Uterus (tissue), 2 donors: ENCODE measurements around the gene OSBPL8.
"Not testable (repeated sequence)": the region's sequence is repeated elsewhere in the genome, so short reads cannot be mapped to it uniquely, and the experiment has no call there.

ENCODE experiments used
- CTCF ChIP-seq, 4 experiments: fragments of 200-600 bp in 2 of 4; fragments of 450-650 bp in 2 of 4; sonication (generic) in 2 of 4; IDR thresholded peaks; one replicate each; pipeline ENCODE4 v1.5.1; 2016 to 2019; ENCODE audit warnings: antibody characterized with exemption in 4 of 4, mild to moderate bottlenecking in 2 of 4, moderate library complexity in 1 of 4
- POLR2A ChIP-seq, 2 donors: fragments of 450-650 bp; IDR thresholded peaks; one replicate each; pipeline ENCODE4 v1.6.1; 2016; ENCODE audit warnings: antibody characterized with exemption in 2 of 2, mild to moderate bottlenecking in 1 of 2, moderate library complexity in 1 of 2

GRCh38 chr12:76364131-76364530, 195.4 kb downstream of the OSBPL8 start:
- not testable (repeated sequence) for TF ChIP-seq CTCF, POLR2A (IDR thresholded peaks at IDR 0.05)
